ENCODE measurements around the gene PHF2.

DNA sequence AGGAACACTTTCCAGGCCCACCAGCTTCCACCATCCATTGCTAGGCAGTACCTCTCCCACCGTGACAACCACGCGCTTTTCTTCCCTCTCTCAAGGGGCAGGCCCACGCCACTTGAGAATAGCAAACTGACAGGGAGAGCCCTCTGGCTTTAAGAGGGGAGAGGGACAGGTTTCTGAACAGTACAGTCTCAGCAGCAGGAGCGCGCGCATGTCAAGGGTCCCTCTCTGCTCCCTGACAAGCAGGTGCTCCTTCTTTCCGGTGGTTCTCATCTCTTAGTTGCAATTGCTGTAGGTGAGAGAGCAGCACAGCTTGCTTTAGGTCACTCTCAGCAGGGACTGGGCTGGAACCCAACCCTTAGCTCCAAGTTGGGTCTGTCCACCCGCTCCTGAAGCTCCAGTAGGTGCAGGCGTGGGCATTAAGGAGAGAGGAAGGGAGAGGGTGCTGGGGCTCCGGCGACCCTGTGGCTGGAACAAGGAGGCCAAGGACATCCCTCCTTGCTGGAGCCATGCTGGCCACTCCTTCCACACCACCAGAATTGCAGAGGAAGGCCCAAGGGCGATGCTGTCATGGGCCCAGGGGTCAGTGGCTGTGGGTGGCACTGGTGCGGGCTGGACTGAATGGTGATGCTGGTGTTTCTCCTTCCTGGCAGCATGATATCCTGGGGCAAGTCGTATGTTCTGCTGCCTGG is 9.0 kb upstream of the PHF2 start:
- TF ChIP-seq, protein P1, sequence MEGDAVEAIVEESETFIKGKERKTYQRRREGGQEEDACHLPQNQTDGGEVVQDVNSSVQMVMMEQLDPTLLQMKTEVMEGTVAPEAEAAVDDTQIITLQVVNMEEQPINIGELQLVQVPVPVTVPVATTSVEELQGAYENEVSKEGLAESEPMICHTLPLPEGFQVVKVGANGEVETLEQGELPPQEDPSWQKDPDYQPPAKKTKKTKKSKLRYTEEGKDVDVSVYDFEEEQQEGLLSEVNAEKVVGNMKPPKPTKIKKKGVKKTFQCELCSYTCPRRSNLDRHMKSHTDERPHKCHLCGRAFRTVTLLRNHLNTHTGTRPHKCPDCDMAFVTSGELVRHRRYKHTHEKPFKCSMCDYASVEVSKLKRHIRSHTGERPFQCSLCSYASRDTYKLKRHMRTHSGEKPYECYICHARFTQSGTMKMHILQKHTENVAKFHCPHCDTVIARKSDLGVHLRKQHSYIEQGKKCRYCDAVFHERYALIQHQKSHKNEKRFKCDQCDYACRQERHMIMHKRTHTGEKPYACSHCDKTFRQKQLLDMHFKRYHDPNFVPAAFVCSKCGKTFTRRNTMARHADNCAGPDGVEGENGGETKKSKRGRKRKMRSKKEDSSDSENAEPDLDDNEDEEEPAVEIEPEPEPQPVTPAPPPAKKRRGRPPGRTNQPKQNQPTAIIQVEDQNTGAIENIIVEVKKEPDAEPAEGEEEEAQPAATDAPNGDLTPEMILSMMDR (IDR thresholded peaks at IDR 0.05), result no peak
- TF ChIP-seq POLR2AphosphoS5 (IDR thresholded peaks at IDR 0.05; ENCODE audit: insufficient read depth in 1 of 2, low read depth in 1 of 2) (no peak), POLR2A (IDR thresholded peaks at IDR 0.05) (no peak)

All from vagina (tissue), 2 donors.